ENCODE results near the gene ARL15. TPM values are rescaled to one million over a fixed set of nuclear protein-coding genes. Genes with fewer than 3 reads are reported as not detected.

ARL15 gene
- total and polyA plus RNA-seq, 2 of the 4 experiments (the other 2 are of a cell fraction) = 7.3 to 19.2 TPM

DNA sequence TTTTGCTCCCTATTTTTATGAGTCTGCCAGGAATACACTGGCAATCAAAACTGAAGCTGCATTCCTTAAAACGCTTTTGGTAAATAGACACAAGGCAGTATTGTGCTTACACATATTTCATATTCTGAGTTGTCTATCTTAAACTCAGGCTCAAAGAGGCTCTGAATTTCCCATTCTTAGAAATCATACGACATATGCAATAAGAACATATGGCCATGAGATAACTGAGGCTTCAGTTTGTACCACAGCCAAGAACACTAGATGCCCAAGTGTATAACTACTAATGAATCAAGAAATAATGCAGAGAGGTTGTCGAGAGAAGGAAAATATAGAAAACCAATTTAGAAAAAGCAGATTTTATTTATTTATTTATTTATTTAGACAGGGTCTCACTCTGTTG is 392.5 kb downstream of the ARL15 start:
- Histone ChIP-seq H2BK15ac (ENCODE audit: low read depth, low read length) (no peak overlapping the region), H3K36me3 (ENCODE audit: control insufficient read depth, insufficient read depth, low read length) (no peaks in the 10 kb centered on the region), H3K9ac (ENCODE audit: low read depth, low read length) (no peak overlapping the region), H3K9me1 (ENCODE audit: insufficient read depth, low read length) (no peaks in the 10 kb centered on the region), H2BK120ac (ENCODE audit: low read depth, low read length) (no peak overlapping the region), H3K4me2 (ENCODE audit: low read depth, low read length) (no peak overlapping the region), H3K14ac (replicated peaks; ENCODE audit: low read depth, low read length) (no peak overlapping the region), H3K4ac (ENCODE audit: low read depth, low read length) (no peak overlapping the region), H4K91ac (ENCODE audit: insufficient read depth, low read depth, low read length) (no peak overlapping the region), H4K5ac (ENCODE audit: low read depth, low read length) (no peak overlapping the region; the same call in 1 of the 2 replicates), H4K20me1 (ENCODE audit: insufficient read depth, low read length) (no peaks in the 10 kb centered on the region), H2BK20ac (ENCODE audit: low read depth, low read length) (no peak overlapping the region), H3K79me1 (ENCODE audit: low read depth in 1 of 2, low read length in 2 of 2) (no peaks in the 10 kb centered on the region), H2BK5ac (ENCODE audit: low read depth, low read length, poor library complexity, severe bottlenecking) (no peak overlapping the region), H3K4me1 (ENCODE audit: control insufficient read depth, insufficient read depth, low read length) (peaks cover 4% of the 10 kb centered on the region; the same call in 1 of the 2 replicates), H3K27ac (ENCODE audit: insufficient read depth, low read length) (no peak overlapping the region), H3K18ac (ENCODE audit: low read depth, low read length) (no peak overlapping the region; the same call in 1 of the 2 replicates), H2AK9ac (replicated peaks; ENCODE audit: low read depth, low read length, poor library complexity) (no peak overlapping the region), H3K4me3 (ENCODE audit: insufficient read depth, low read depth, low read length) (no peak overlapping the region), H2AFZ (replicated peaks; ENCODE audit: low read length, poor library complexity) (no peak overlapping the region), H2AK5ac (ENCODE audit: low read depth, low read length) (no peak overlapping the region), H3K23ac (ENCODE audit: low read depth, low read length) (no peak overlapping the region), H4K8ac (ENCODE audit: low read depth in 2 of 2, low read length in 2 of 2) (no peak overlapping the region), H3K9me3 (ENCODE audit: control insufficient read depth, insufficient read depth, low read length) (no peaks in the 10 kb centered on the region), H3K27me3 (ENCODE audit: control insufficient read depth, insufficient read depth, low read length) (no peaks in the 10 kb centered on the region), H3K56ac (ENCODE audit: extremely low read depth, insufficient read depth, low read length) (no peak overlapping the region)
- no CpG with 5 or more reads among the region's 3 CpGs for WGBS, 2 experiments (ENCODE audit: extremely low coverage in 2 of 2, insufficient read length in 1 of 2)
- dilution Hi-C loops (cut with HindIII; ENCODE audit: low sequenced_read_pairs, unreplicated experiment) = no loop called here
- TF ChIP-seq MAZ (IDR thresholded peaks at IDR 0.05; ENCODE audit: borderline replicate concordance, low read depth, low read length) (no peak), POLR2A (IDR thresholded peaks at IDR 0.05; ENCODE audit: low read depth, low read length) (no peak), CEBPB (IDR thresholded peaks at IDR 0.05; ENCODE audit: low read depth, low read length) (no peak), RCOR1 (IDR thresholded peaks at IDR 0.05; ENCODE audit: insufficient replicate concordance, low read length) (no peak), NFE2L2 (IDR thresholded peaks at IDR 0.05; ENCODE audit: low read depth, low read length) (no peak), SMC3 (IDR thresholded peaks at IDR 0.05; ENCODE audit: low read depth, low read length) (no peak)
- TF ChIP-seq, protein P1, sequence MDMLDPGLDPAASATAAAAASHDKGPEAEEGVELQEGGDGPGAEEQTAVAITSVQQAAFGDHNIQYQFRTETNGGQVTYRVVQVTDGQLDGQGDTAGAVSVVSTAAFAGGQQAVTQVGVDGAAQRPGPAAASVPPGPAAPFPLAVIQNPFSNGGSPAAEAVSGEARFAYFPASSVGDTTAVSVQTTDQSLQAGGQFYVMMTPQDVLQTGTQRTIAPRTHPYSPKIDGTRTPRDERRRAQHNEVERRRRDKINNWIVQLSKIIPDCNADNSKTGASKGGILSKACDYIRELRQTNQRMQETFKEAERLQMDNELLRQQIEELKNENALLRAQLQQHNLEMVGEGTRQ (IDR thresholded peaks at IDR 0.05; ENCODE audit: low read depth, low read length) = no peak
- TF ChIP-seq, protein P2, sequence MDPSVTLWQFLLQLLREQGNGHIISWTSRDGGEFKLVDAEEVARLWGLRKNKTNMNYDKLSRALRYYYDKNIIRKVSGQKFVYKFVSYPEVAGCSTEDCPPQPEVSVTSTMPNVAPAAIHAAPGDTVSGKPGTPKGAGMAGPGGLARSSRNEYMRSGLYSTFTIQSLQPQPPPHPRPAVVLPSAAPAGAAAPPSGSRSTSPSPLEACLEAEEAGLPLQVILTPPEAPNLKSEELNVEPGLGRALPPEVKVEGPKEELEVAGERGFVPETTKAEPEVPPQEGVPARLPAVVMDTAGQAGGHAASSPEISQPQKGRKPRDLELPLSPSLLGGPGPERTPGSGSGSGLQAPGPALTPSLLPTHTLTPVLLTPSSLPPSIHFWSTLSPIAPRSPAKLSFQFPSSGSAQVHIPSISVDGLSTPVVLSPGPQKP (IDR thresholded peaks at IDR 0.05; ENCODE audit: borderline replicate concordance, low read depth, low read length) = no peak
- ATAC-seq (ENCODE audit: low read depth) (0 out of 2 replicates have a peak, but pooled peaks have one; percentile 17), DNase-seq (no peak)
- intact Hi-C loops (cut with micrococcal nuclease) = loop anchor here (10.0 kb wide), 1 partner anchor 433 kb away; the partner anchor contains the start of gene FST
- in situ Hi-C loops (cut with MboI; ENCODE audit: low sequenced_read_pairs) = no loop called here
- ChIA-PET CTCF (interaction anchor here (0.6 to 1.2 kb wide), 4 partner anchors 23 to 752 kb away, joined by 3 to 5 read pairs (median 4); no protein-coding TSS in a partner anchor), POLR2A (ENCODE audit: unreplicated experiment) (no interaction called here)
- BruUV-seq (replicated peaks) = no TSS peak
